ENCODE data around the gene SNRPD3.
"Not testable (repeated sequence)": the region's sequence is repeated elsewhere in the genome, so short reads cannot be mapped to it uniquely, and the experiment has no call there.

Gene SNRPD3

DNA sequence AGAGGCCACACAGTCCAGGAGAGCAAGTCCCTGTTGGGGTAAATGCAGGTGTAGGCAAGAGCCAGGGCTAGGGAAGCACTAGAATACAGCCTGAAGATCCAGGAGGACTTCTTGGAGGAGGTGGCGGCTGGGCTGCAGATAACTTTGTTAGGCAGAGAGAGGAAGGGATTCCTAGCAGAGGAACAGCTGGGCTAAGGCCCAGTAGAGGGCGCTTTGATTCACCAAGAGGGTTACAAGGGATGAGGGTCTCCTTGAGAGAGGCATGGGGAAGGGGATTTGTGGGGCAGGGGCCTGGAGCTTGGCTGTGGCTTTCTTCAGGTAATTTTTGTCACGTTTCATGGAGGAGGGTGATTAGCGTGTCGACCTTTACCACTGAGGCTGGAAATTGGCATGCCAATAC is 65.4 kb downstream of the SNRPD3 start:
- DNase-seq (ENCODE audit: low read depth) = not testable (repeated sequence)

- not testable (repeated sequence) for DNase-seq (ENCODE audit: low read depth)
Observed at GRCh38 chr22:24622596-24622995, 66.8 kb downstream of the SNRPD3 start.

Measured in activated T-cell treated with anti-CD3 and anti-CD28 coated beads for 48 hours (primary cell).